ENCODE data around the gene FDPS.

DNA sequence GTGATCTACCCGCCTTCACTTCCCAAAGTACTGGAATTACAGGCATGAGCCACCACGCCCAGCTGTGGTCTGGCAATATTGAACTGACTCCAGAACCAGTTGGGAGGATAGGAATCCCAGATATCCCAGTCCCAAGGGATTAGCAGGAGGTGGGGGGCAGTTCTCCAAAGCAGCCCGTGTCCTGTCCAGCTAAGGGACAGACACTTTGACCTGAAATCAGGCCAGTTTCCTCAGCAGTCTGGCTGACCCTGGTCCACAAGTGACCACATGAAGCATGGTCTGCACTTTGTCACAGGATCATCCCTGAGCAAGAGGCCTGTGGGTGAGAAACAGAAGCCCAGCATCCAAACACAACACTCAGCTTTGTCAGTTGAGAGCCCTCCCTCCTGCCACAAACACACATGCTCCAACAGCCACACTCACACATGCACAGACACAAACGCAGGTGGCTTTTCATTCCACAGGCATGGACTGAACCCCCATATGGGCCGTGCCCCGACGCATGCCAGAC is 2.7 kb upstream of the FDPS start:
- TF ChIP-seq, protein P1, sequence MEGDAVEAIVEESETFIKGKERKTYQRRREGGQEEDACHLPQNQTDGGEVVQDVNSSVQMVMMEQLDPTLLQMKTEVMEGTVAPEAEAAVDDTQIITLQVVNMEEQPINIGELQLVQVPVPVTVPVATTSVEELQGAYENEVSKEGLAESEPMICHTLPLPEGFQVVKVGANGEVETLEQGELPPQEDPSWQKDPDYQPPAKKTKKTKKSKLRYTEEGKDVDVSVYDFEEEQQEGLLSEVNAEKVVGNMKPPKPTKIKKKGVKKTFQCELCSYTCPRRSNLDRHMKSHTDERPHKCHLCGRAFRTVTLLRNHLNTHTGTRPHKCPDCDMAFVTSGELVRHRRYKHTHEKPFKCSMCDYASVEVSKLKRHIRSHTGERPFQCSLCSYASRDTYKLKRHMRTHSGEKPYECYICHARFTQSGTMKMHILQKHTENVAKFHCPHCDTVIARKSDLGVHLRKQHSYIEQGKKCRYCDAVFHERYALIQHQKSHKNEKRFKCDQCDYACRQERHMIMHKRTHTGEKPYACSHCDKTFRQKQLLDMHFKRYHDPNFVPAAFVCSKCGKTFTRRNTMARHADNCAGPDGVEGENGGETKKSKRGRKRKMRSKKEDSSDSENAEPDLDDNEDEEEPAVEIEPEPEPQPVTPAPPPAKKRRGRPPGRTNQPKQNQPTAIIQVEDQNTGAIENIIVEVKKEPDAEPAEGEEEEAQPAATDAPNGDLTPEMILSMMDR (IDR thresholded peaks at IDR 0.05; ENCODE audit: low read depth, low read length) = no peak
- TF ChIP-seq POLR2A (IDR thresholded peaks at IDR 0.05; ENCODE audit: extremely low read depth, insufficient read length) = no peak

Measured in NB4 (cell line).